ENCODE measurements around the gene RERE.
"Not testable (repeated sequence)": the region's sequence is repeated elsewhere in the genome, so short reads cannot be mapped to it uniquely, and the experiment has no call there.

RERE gene

GRCh38 chr1:8841395-8841794 lies 24.0 kb upstream of the RERE start:
- DNase-seq = no peak

GRCh38 chr1:8839990-8840389 lies 22.6 kb upstream of the RERE start:
- no peak for DNase-seq

DNA sequence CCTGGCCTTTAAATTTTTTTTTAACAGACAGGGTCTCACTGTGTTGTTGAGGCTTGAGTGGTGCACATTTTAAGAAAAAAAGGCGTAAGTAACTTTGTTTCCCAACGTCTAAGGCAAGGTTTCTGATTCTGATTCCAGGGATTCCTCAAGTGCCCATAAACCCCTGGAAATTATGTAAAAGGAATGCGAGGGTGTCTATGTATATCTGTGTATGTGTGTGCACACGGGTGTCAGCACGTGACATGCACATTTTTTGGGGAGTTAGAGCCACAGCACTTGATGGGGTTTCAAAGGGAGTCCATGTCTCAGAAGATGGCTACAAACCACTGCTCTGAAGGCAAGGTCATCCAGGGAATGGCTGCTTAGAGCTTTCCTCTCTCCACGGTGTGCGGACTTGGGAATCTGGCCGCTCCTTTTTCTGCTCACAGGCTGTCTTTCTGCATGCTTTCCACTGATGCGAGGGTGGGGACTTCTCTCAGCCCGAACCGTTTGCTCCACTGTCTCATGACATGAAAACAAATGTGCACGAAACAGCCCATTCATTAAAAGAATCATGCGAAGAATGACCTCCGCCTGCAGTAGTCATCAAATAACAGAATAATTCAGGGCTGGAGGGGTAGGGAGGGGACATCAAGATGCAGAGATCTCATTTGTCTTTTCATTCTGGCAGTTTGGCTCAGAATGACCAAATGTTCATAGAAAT lies 18.7 kb upstream of the RERE start:
- DNase-seq = no peak

GRCh38 chr1:8831340-8831739 lies 13.9 kb upstream of the RERE start:
- DNase-seq = no peak

GRCh38 chr1:8830732-8831131 lies 13.3 kb upstream of the RERE start:
- not testable (repeated sequence) for DNase-seq

GRCh38 chr1:8825985-8826481 lies 8.6 kb upstream of the RERE start:
- no peak for DNase-seq

DNA sequence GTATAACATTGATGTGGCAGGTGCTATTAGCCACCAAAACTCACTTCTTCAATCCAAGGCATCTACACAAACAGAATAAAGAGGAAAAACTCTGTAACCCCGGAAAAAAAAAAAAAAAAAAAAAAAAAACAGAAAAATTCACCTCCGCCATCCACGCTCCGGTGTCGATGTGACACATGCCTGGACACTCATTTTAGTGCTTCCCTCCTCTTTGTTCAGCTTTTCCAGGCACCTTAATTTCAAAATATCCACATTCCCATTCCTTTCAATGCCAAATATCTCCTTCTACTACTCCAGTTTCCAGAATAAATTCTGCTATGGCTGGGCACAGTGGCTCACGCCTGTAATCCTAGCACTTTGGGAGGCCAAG lies 5.8 kb upstream of the RERE start:
- no peak for DNase-seq

GRCh38 chr1:8822373-8823294 lies 5.2 kb upstream of the RERE start:
- peak; percentile 94 for DNase-seq

- DNase-seq = no peak
Observed at GRCh38 chr1:8821084-8821483, 3.6 kb upstream of the RERE start.

DNA sequence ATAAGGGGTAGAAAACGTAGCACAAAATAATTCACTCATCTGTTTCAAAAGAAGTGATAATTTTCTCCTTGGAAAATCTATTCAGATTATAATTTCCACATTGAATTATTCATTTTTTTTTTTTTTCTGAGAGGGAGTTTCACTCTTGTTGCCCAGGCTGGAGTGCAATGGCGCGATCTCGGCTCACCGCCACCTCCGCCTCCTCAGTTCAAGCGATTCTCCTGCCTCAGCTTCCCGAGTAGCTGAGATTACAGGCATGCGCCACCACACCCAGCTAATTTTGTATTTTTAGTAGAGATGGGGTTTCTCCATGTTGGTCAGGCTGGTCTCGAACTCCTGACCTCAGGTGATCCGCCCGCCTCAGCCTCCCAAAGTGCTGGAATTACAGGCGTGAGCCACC lies 1.3 kb upstream of the RERE start:
- not testable (repeated sequence) for DNase-seq

GRCh38 chr1:8818325-8818775 lies 910 bp upstream of the RERE start:
- peak; percentile 71 for DNase-seq

- peak; percentile 67 for DNase-seq
Observed at GRCh38 chr1:8816831-8817411, 519 bp downstream of the RERE start.

DNA sequence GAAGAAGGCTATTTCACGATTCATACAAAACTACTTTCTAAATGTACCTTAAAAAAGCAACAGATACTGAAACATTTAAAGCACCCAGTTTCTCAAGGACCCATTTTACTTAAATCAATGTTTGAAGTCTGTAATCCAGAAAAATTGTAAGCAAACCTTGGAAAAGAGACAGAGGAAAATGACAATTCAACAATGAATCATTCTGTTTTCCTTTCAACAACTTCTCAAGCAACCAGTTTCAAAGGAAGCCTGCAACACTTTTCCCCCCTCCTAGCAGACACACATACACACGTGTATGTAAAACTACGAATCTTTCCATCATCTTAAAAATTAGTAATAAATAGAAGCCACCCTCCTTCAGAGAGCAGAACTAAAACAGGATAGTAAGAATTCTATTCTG lies 1.2 kb downstream of the RERE start:
- peak; percentile 67 for DNase-seq

GRCh38 chr1:8815582-8816151 lies 1.8 kb downstream of the RERE start:
- DNase-seq = peak; percentile 46

- peak; percentile 23 for DNase-seq
Observed at GRCh38 chr1:8814865-8815264, 2.6 kb downstream of the RERE start.

- no peak for DNase-seq
Observed at GRCh38 chr1:8813991-8814390, 3.4 kb downstream of the RERE start.

- no peak for DNase-seq
Observed at GRCh38 chr1:8813016-8813763, 4.2 kb downstream of the RERE start.

DNA sequence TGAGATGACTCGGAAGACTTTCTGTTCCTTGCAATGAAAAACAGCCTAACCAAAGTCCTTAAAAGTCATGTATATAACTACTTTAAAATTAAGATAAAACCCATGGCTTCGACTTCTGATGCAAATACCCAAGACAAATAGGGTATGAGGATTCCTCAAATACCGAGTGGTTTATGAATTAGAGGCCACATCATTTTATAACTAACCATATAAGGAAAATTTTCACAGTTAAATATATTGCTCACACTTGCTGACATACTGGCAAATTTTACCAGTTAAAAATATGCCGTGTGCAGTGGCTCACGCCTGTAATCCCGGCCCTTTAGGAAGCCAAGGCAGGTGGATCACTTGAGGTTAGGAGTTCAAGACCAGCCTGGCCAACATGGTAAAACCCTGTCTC lies 5.4 kb downstream of the RERE start:
- no peak for DNase-seq

- DNase-seq = no peak
Observed at GRCh38 chr1:8810987-8811386, 6.5 kb downstream of the RERE start.

DNA sequence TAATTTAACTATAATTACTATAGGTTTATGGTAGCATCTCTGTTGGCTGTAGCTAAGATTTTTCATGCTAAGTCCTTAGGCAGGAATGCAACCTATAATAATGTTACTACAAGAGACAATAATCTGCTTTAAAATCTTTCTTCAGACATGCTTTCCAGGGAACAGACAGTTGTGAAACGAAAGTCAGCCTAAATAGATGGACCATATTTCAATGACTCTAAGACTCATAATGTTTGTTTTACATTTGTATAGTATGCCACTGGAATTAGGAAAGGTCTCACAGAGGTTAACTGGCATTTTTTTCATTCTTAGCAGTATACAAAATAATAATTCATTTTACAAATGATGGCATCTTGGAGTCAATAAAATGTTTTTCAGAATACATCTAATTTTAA lies 8.1 kb downstream of the RERE start:
- DNase-seq = no peak

DNA sequence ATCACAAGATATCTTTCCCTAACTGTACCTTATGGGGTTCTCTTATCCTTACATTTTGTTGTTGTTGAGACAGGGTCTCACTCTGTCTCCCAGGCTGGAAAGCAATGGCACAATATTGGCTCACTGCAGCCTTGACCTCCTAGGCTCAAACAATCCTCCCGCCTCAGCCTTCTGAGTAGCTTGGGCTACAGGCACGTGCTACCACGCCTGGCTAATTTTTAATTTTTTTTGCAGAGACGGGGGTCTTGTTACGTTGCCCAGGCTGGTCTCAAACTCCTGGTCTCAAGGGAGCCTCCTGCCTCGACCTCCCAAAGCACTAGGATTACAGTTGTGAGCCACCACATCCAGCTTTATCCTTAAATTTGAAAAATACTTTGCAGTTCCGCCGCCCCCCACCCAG lies 10.4 kb downstream of the RERE start:
- DNase-seq = no peak

GRCh38 chr1:8800416-8800815 lies 17.0 kb downstream of the RERE start:
- no peak for DNase-seq

- no peak for DNase-seq
Observed at GRCh38 chr1:8797216-8797615, 20.2 kb downstream of the RERE start.

Measured in DMS79 treated with DMSO at 0.1 percent for 48 hours (cell line).